ENCODE results near the gene CREB5. TPM values are rescaled to one million over a fixed set of nuclear protein-coding genes. Genes with fewer than 3 reads are reported as not detected.

CREB5 gene
- total RNA-seq, 1 experiment from 2014 or later = 5.2 TPM

DNA sequence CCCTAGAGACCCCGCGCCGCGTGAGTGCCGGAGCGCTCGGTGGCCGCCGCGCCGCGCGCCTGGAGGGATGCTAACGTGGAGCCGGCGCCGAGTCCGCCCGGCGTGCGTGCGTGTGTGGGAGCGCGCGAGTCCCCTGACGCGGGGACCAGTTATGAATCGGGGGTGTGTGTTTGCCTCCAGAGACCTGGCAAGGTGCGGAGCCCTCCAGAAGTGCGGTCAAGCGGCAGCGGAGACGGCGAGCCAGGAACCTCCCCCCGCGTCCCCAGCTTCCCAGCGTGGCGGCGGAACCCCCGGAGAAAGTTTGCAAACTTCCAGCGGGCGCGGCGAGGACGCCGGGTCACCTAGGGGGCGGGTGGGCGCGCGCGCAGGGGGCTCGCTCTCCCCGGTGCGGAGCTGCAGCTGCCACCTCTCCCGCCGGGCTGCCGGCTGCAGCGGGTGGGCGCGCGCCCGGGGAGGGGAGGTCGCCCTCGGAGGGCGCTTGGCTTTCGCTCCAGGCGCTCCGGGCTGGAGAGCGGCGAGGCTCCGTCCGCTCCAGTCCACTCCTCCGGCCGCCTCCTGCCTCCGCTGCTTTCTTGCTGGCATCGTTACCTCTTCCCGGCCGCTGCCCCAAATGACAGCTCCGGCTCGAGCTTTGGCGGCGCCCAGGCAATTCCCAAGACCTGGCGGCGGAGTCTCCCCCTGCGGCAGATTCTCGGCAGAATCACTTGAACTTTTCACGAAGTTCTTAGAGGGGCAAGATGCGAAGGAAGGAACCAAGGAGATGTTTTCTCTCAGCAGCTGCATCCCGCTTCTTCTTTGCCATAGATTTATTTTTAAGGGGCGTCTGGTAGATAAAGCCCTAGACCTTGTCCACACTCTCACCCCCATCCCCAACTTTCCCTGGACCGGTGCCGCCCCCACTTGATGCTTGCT, 2.3 kb upstream of the CREB5 start:
- no peaks in the 10 kb centered on the region for H3K9me3 ChIP-seq (ENCODE audit: low read length)
- no peaks in the 10 kb centered on the region for H4K20me1 ChIP-seq (ENCODE audit: low read length)
- no peaks in the 10 kb centered on the region for H3K36me3 ChIP-seq (ENCODE audit: low read depth, low read length)
- ATAC-seq (peak; percentile 37), DNase-seq (peak; percentile 26)
- H2AFZ ChIP-seq (ENCODE audit: low read length) = peak overlapping the region; percentile 88
- H3K27ac ChIP-seq (ENCODE audit: low read length) = no peak overlapping the region
- H3F3A ChIP-seq (ENCODE audit: low read length, unreplicated experiment) = no peaks in the 10 kb centered on the region
- peak overlapping the region; percentile 42 for H3K9ac ChIP-seq (ENCODE audit: low read length)
- H3K27me3 ChIP-seq (ENCODE audit: low read length) = peaks cover 33% of the 10 kb centered on the region
- peak overlapping the region; percentile 87 for H3K4me3 ChIP-seq (ENCODE audit: low read length)
- intact Hi-C loops (cut with micrococcal nuclease) = loop anchor here (5.0 to 10.0 kb wide), 3 partner anchors 122 to 315 kb away; no protein-coding TSS in a partner anchor
- ChIA-PET CTCF (interaction anchor here (1.0 kb wide), 1 partner anchor 512 kb away, joined by 4 read pairs; no protein-coding TSS in a partner anchor), POLR2A (ENCODE audit: unreplicated experiment) (no interaction called here)
- TF ChIP-seq, protein P1, sequence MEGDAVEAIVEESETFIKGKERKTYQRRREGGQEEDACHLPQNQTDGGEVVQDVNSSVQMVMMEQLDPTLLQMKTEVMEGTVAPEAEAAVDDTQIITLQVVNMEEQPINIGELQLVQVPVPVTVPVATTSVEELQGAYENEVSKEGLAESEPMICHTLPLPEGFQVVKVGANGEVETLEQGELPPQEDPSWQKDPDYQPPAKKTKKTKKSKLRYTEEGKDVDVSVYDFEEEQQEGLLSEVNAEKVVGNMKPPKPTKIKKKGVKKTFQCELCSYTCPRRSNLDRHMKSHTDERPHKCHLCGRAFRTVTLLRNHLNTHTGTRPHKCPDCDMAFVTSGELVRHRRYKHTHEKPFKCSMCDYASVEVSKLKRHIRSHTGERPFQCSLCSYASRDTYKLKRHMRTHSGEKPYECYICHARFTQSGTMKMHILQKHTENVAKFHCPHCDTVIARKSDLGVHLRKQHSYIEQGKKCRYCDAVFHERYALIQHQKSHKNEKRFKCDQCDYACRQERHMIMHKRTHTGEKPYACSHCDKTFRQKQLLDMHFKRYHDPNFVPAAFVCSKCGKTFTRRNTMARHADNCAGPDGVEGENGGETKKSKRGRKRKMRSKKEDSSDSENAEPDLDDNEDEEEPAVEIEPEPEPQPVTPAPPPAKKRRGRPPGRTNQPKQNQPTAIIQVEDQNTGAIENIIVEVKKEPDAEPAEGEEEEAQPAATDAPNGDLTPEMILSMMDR (conservative IDR thresholded peaks at IDR 0.05; ENCODE audit: low read depth, low read length) = no peak
- TF ChIP-seq EZH2 (IDR thresholded peaks at IDR 0.05; ENCODE audit: low read length, unreplicated experiment) (no peak), EZH2phosphoT487 (IDR thresholded peaks at IDR 0.05; ENCODE audit: borderline replicate concordance, low read length) (no peak)
- no TSS peak for BruUV-seq (replicated peaks)
- peaks cover 29% of the 10 kb centered on the region for H3K4me1 ChIP-seq (ENCODE audit: insufficient read depth, low read length)
- H3K9me2 ChIP-seq (replicated peaks; ENCODE audit: low read length) = no peaks in the 10 kb centered on the region
- H3K4me2 ChIP-seq (ENCODE audit: low read length) = peak overlapping the region; percentile 99
- no peaks in the 10 kb centered on the region for H3K79me2 ChIP-seq (ENCODE audit: low read length)

DNA sequence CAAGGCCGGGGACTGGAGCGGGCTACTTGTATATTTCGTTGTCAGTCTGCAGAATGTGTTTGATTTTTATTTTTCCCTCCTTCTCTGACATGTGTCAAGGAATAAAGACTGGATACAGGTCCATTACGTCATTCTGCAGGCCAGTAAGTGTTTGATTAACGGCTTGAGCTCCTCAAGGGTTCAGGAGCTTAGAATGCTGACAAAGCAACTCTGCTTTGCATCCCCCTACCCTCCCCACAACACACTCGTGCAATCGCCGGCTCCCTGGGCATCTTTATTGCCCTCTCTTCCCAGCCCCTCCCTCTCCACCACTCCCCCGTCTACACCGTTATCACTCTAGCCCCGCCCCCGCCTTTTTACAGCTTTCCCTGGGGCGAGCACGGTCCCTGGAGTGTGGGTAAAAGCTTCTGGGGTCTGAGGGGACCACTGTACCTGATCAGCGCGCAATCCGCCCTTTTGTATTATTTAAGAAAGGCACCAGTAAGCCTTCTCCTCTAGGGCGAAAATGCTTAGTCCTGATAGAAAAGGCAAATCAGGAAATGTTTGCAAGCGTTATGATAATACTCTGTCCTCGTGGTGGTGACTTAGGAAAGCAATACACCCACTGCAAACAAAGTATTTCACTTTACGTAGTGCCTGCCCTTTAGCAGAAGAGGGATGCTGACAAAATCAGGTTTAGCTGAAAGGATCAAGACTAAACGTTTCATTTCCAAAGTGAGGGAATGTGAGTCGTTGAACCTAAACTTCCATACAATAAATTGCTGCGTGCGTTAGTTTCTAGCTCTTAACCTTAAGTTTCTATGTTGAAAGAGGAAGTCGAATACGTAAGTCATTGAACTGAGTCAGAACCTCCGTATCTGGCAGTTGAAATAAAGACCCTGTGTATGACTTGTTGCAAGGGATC, 1.4 kb upstream of the CREB5 start:
- Histone ChIP-seq H4K20me1 (ENCODE audit: low read length) (no peaks in the 10 kb centered on the region), H3K79me2 (ENCODE audit: low read length) (no peaks in the 10 kb centered on the region), H3K4me2 (ENCODE audit: low read length) (peak overlapping the region; percentile 99), H3K27me3 (ENCODE audit: low read length) (peaks cover 33% of the 10 kb centered on the region), H3K4me1 (ENCODE audit: insufficient read depth, low read length) (peaks cover 28% of the 10 kb centered on the region), H3K9me2 (replicated peaks; ENCODE audit: low read length) (no peaks in the 10 kb centered on the region), H3K9me3 (ENCODE audit: low read length) (no peaks in the 10 kb centered on the region), H3K36me3 (ENCODE audit: low read depth, low read length) (no peaks in the 10 kb centered on the region), H2AFZ (ENCODE audit: low read length) (peak overlapping the region; percentile 88; the same call in 1 of the 2 replicates), H3K4me3 (ENCODE audit: low read length) (peak overlapping the region; percentile 87), H3K27ac (ENCODE audit: low read length) (no peak overlapping the region), H3K9ac (ENCODE audit: low read length) (no peak overlapping the region), H3F3A (ENCODE audit: low read length, unreplicated experiment) (no peaks in the 10 kb centered on the region)
- DNase-seq (peak; percentile 37), ATAC-seq (0 out of 2 replicates have a peak, but pooled peaks have one; percentile 5)
- CTCF ChIA-PET = interaction anchor here (1.0 kb wide), 1 partner anchor 511 kb away, joined by 4 read pairs; no protein-coding TSS in a partner anchor
- BruUV-seq (replicated peaks) = TSS peak; percentile 36
- TF ChIP-seq EZH2phosphoT487 (IDR thresholded peaks at IDR 0.05; ENCODE audit: borderline replicate concordance, low read length) (no peak), EZH2 (IDR thresholded peaks at IDR 0.05; ENCODE audit: low read length, unreplicated experiment) (no peak)
- TF ChIP-seq, protein P1 (conservative IDR thresholded peaks at IDR 0.05; ENCODE audit: low read depth, low read length) = no peak
- intact Hi-C loops (cut with micrococcal nuclease) = loop anchor here (5.0 to 10.0 kb wide), 3 partner anchors 121 to 314 kb away; no protein-coding TSS in a partner anchor
- POLR2A ChIA-PET (ENCODE audit: unreplicated experiment) = no interaction called here

Data from PC-3 (cell line).